Measurements from ENCODE around the gene PDIA5. TPM values are rescaled to one million over a fixed set of nuclear protein-coding genes. Genes with fewer than 3 reads are reported as not detected.

Gene PDIA5
- total RNA-seq, 3 donors from 2014 or later, result 21.5 to 49.1 (median 22.0) TPM

DNA sequence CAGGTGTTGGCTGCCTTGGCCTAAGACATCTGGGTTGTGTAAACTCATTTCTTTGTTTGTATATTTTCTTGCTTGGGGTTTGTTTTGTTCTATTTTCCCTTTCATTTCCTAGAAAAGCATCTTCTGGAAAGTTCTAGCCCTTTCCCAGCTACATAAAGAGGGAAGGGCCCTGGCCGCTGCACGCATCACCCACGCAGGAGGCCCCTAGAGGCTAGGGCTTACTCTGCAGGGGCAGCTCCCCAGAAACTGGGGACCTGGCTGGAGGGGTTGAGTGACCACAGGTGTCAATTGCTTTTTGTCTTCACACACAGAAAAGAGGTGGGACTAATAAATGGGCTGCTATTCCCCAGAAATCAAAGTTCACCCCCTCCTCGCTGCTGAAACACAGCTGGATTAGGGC lies 52.6 kb downstream of the PDIA5 start:
- H3K4me3 ChIP-seq, result no peak overlapping the region
- intact Hi-C loops (cut with DNase I, micrococcal nuclease), result no loop called here
- H3K36me3 ChIP-seq (ENCODE audit: low read depth), result no peaks in the 10 kb centered on the region
- no peaks in the 10 kb centered on the region for H3K9me3 ChIP-seq
- DNase-seq (no peak), ATAC-seq (no peak)
- TF ChIP-seq CTCF (IDR thresholded peaks at IDR 0.05), result no peak
- H3K4me1 ChIP-seq (ENCODE audit: low read depth), result no peaks in the 10 kb centered on the region

DNA sequence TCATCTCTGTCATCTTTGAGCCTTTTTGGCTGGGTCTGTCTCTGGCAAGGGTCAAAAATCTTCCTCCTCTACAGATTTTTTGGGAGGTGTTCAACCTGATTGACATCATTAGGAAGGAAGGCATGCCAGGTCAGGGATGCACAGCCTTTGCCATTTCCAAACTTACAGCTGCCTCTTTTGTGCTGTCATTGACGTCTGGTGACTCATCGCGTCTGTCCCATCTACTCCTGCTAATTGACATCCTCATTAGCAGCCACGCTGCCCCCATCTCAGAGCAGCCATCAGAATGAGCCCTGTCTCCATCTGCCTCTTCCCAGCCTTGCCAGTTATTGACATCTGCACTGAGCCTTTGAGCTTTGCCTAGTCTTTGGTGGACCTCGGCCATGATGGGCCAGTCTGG lies 53.0 kb downstream of the PDIA5 start:
- ATAC-seq (no peak), DNase-seq (no peak)
- no peak for TF ChIP-seq CTCF (IDR thresholded peaks at IDR 0.05)
- intact Hi-C loops (cut with DNase I, micrococcal nuclease), result no loop called here
- Histone ChIP-seq H3K4me3 (no peak overlapping the region), H3K4me1 (ENCODE audit: low read depth) (no peaks in the 10 kb centered on the region), H3K9me3 (no peaks in the 10 kb centered on the region), H3K36me3 (ENCODE audit: low read depth) (no peaks in the 10 kb centered on the region)

GRCh38 chr3:123120573-123120972 lies 53.7 kb downstream of the PDIA5 start:
- Histone ChIP-seq H3K36me3 (ENCODE audit: low read depth) (no peaks in the 10 kb centered on the region), H3K4me3 (no peak overlapping the region), H3K4me1 (ENCODE audit: low read depth) (no peaks in the 10 kb centered on the region), H3K9me3 (no peaks in the 10 kb centered on the region)
- TF ChIP-seq CTCF (IDR thresholded peaks at IDR 0.05), result no peak
- no peak for DNase-seq
- ATAC-seq, result no peak
- intact Hi-C loops (cut with DNase I, micrococcal nuclease), result no loop called here

DNA sequence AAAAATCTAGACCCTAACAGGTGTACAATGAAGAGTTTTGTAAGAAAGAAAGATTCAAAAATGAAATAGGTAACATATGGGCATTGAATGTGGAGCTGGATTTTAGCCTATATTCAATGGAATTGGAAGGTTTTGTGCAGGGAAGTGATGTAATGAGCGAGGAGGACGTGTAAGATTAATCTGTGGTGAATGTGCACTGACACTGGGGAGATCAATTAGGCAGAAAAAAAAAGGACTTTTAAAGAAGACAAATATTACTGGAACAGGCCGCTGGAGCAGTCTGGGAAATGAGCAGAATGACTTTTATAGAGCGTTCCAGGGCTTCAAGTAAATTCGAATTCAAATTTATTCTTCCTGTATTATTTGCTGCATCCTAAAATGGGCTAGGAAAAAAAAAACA lies 55.2 kb downstream of the PDIA5 start:
- Histone ChIP-seq H3K36me3 (ENCODE audit: low read depth) (no peaks in the 10 kb centered on the region), H3K9me3 (no peaks in the 10 kb centered on the region), H3K4me3 (no peak overlapping the region), H3K4me1 (ENCODE audit: low read depth) (no peaks in the 10 kb centered on the region)
- DNase-seq, result no peak
- TF ChIP-seq CTCF (IDR thresholded peaks at IDR 0.05), result no peak
- intact Hi-C loops (cut with DNase I, micrococcal nuclease), result no loop called here
- ATAC-seq, result no peak

- H3K9me3 ChIP-seq, result no peaks in the 10 kb centered on the region
- H3K36me3 ChIP-seq (ENCODE audit: low read depth), result no peaks in the 10 kb centered on the region
- H3K4me1 ChIP-seq (ENCODE audit: low read depth), result no peaks in the 10 kb centered on the region
- intact Hi-C loops (cut with DNase I, micrococcal nuclease), result no loop called here
- DNase-seq, result no peak
- no peak for ATAC-seq
- no peak for TF ChIP-seq CTCF (IDR thresholded peaks at IDR 0.05)
- H3K4me3 ChIP-seq, result no peak overlapping the region
Observed at GRCh38 chr3:123122525-123123315, 55.9 kb downstream of the PDIA5 start.

Data from mucosa of descending colon (tissue), 3 donors.